Activated naive CD4-positive, alpha-beta T cell treated with anti-CD3 and anti-CD28 coated beads for 36 hours (primary cell): ENCODE data around the gene PIK3IP1. TPM values are rescaled to one million over a fixed set of nuclear protein-coding genes. Genes with fewer than 3 reads are reported as not detected.

ENCODE experiments used
- CTCF ChIA-PET: fragments of 350-600 bp; sonication (Branson Sonifier 250); formaldehyde crosslinking; loops from one replicate; lab custom pipeline; 2021; ENCODE audit warnings: antibody characterized with exemption; lab: Charles Lee
- DNase-seq: peaks from one replicate; pipeline ENCODE4 v3.0.0-alpha.2; 2020
- H3K27ac Mint-ChIP-seq: one replicate; pipeline ENCODE4 v1.8.0; 2021; ENCODE audit warnings: mild to moderate bottlenecking, mixed read lengths
- H3K27me3 Mint-ChIP-seq: one replicate; pipeline ENCODE4 v1.8.0; 2021; ENCODE audit warnings: low read depth, mixed read lengths
- H3K36me3 Mint-ChIP-seq: one replicate; pipeline ENCODE4 v1.8.0; 2021; ENCODE audit warnings: low read depth, mixed read lengths
- H3K4me1 Mint-ChIP-seq: one replicate; pipeline ENCODE4 v1.8.0; 2021; ENCODE audit warnings: low read depth, mixed read lengths
- H3K4me3 Mint-ChIP-seq: one replicate; pipeline ENCODE4 v1.8.0; 2021; ENCODE audit warnings: mild to moderate bottlenecking, moderate library complexity, mixed read lengths
- H3K9me3 Mint-ChIP-seq: one replicate; pipeline ENCODE4 v1.8.0; 2021; ENCODE audit warnings: mixed read lengths
- intact Hi-C: fragments of 100-400 bp; cut with micrococcal nuclease; formaldehyde crosslinking; loops from one replicate; pipeline ENCODE4 v1.15.1; 2023
- total RNA-seq, 2 experiments: library from RNA; stranded (reverse); gene quantifications; one replicate each; pipeline ENCODE4 v1.2.3, GENCODE V29; 2021

PIK3IP1 gene
- total RNA-seq, 2 experiments from 2014 or later, result 27.4 to 28.6 TPM

GRCh38 chr22:31286360-31287255 is 5.7 kb downstream of the PIK3IP1 start:
- H3K36me3 Mint-ChIP-seq, result peaks cover 18% of the 10 kb centered on the region
- no peaks in the 10 kb centered on the region for H3K9me3 Mint-ChIP-seq
- H3K27ac Mint-ChIP-seq, result peak overlapping the region; percentile 100
- H3K4me3 Mint-ChIP-seq, result peak overlapping the region; percentile 8
- intact Hi-C loops, result loop anchor here (5.0 kb wide), 1 partner anchor 114 kb away; no protein-coding TSS in a partner anchor
- CTCF ChIA-PET, result interaction anchor here (1.1 to 2.2 kb wide), 5 partner anchors 12 to 75 kb away, joined by 3 to 12 read pairs (median 5); partner anchors contain the start of gene LIMK2
- no peaks in the 10 kb centered on the region for H3K27me3 Mint-ChIP-seq
- peak; percentile 80 for DNase-seq
- H3K4me1 Mint-ChIP-seq, result peaks cover 75% of the 10 kb centered on the region

GRCh38 chr22:31284281-31285155 is 7.8 kb downstream of the PIK3IP1 start:
- Mint-ChIP-seq H3K4me1 (peaks cover 91% of the 10 kb centered on the region), H3K27me3 (no peaks in the 10 kb centered on the region), H3K9me3 (no peaks in the 10 kb centered on the region), H3K36me3 (peaks cover 28% of the 10 kb centered on the region), H3K4me3 (no peak overlapping the region), H3K27ac (peak overlapping the region; percentile 100)
- no peak for DNase-seq
- CTCF ChIA-PET, result interaction anchor here (0.8 to 2.6 kb wide), 5 partner anchors 11 to 73 kb away, joined by 3 to 16 read pairs (median 8); partner anchors contain the start of gene LIMK2
- intact Hi-C loops, result loop anchor here (5.0 kb wide), 1 partner anchor 112 kb away; no protein-coding TSS in a partner anchor

GRCh38 chr22:31282748-31283468 is 9.4 kb downstream of the PIK3IP1 start:
- Mint-ChIP-seq H3K9me3 (no peaks in the 10 kb centered on the region), H3K36me3 (peaks cover 36% of the 10 kb centered on the region), H3K4me1 (peaks cover 93% of the 10 kb centered on the region), H3K27me3 (no peaks in the 10 kb centered on the region), H3K4me3 (no peak overlapping the region), H3K27ac (peak overlapping the region; percentile 77)
- intact Hi-C loops, result no loop called here
- CTCF ChIA-PET, result interaction anchor here (0.6 to 2.6 kb wide), 6 partner anchors 9 to 1523 kb away, joined by 3 to 16 read pairs (median 4); partner anchors contain the start of genes LIMK2 and PIK3IP1
- no peak for DNase-seq

- Mint-ChIP-seq H3K27ac (peak overlapping the region; percentile 71), H3K9me3 (no peaks in the 10 kb centered on the region), H3K36me3 (peaks cover 35% of the 10 kb centered on the region), H3K4me3 (no peak overlapping the region), H3K4me1 (peaks cover 93% of the 10 kb centered on the region), H3K27me3 (no peaks in the 10 kb centered on the region)
- CTCF ChIA-PET, result interaction anchor here (0.6 to 2.6 kb wide), 2 partner anchors 9 to 12 kb away, joined by 3 to 16 read pairs; no protein-coding TSS in a partner anchor
- intact Hi-C loops, result no loop called here
- no peak for DNase-seq
Measured at GRCh38 chr22:31281733-31282132, 10.6 kb downstream of the PIK3IP1 start.

- Mint-ChIP-seq H3K4me1 (peaks cover 88% of the 10 kb centered on the region), H3K27ac (peak overlapping the region; percentile 94), H3K27me3 (no peaks in the 10 kb centered on the region), H3K36me3 (peaks cover 47% of the 10 kb centered on the region), H3K9me3 (no peaks in the 10 kb centered on the region), H3K4me3 (no peak overlapping the region)
- intact Hi-C loops, result loop anchor here (1.0 to 10.0 kb wide), 4 partner anchors 10 to 335 kb away; partner anchors contain the start of gene LIMK2
- CTCF ChIA-PET, result interaction anchor here (1.0 to 1.5 kb wide), 5 partner anchors 10 to 68 kb away, joined by 3 to 7 read pairs (median 4); partner anchors contain the start of gene PIK3IP1
- DNase-seq, result no peak
Measured at GRCh38 chr22:31279821-31280505, 12.3 kb downstream of the PIK3IP1 start.

- no peak for DNase-seq
- H3K4me3 Mint-ChIP-seq, result no peak overlapping the region
- H3K27me3 Mint-ChIP-seq, result no peaks in the 10 kb centered on the region
- CTCF ChIA-PET, result interaction anchor here (0.6 to 1.5 kb wide), 6 partner anchors 11 to 68 kb away, joined by 3 to 7 read pairs (median 4); partner anchors contain the start of gene PIK3IP1
- peaks cover 88% of the 10 kb centered on the region for H3K4me1 Mint-ChIP-seq
- H3K27ac Mint-ChIP-seq, result peak overlapping the region; percentile 94
- intact Hi-C loops, result loop anchor here (1.0 to 10.0 kb wide), 4 partner anchors 11 to 334 kb away; partner anchors contain the start of gene LIMK2
- peaks cover 53% of the 10 kb centered on the region for H3K36me3 Mint-ChIP-seq
- no peaks in the 10 kb centered on the region for H3K9me3 Mint-ChIP-seq
Measured at GRCh38 chr22:31279327-31279669, 13.0 kb downstream of the PIK3IP1 start.

- peak overlapping the region; percentile 94 for H3K27ac Mint-ChIP-seq
- CTCF ChIA-PET, result interaction anchor here (0.6 to 1.5 kb wide), 7 partner anchors 11 to 67 kb away, joined by 3 to 7 read pairs (median 4); partner anchors contain the start of genes LIMK2 and PIK3IP1
- peak; percentile 69 for DNase-seq
- H3K36me3 Mint-ChIP-seq, result peaks cover 58% of the 10 kb centered on the region
- H3K4me3 Mint-ChIP-seq, result peak overlapping the region; percentile 18
- H3K4me1 Mint-ChIP-seq, result peaks cover 86% of the 10 kb centered on the region
- no peaks in the 10 kb centered on the region for H3K9me3 Mint-ChIP-seq
- intact Hi-C loops, result loop anchor here (1.0 to 10.0 kb wide), 4 partner anchors 12 to 334 kb away; partner anchors contain the start of gene LIMK2
- H3K27me3 Mint-ChIP-seq, result no peaks in the 10 kb centered on the region
Measured at GRCh38 chr22:31278626-31279326, 13.5 kb downstream of the PIK3IP1 start.

GRCh38 chr22:31278151-31278621 is 14.1 kb downstream of the PIK3IP1 start:
- intact Hi-C loops, result loop anchor here (2.0 to 10.0 kb wide), 3 partner anchors 35 to 333 kb away; partner anchors contain the start of gene LIMK2
- no peak for DNase-seq
- no peaks in the 10 kb centered on the region for H3K9me3 Mint-ChIP-seq
- H3K4me3 Mint-ChIP-seq, result no peak overlapping the region
- peak overlapping the region; percentile 94 for H3K27ac Mint-ChIP-seq
- H3K27me3 Mint-ChIP-seq, result no peaks in the 10 kb centered on the region
- peaks cover 80% of the 10 kb centered on the region for H3K4me1 Mint-ChIP-seq
- CTCF ChIA-PET, result interaction anchor here (0.6 to 1.5 kb wide), 5 partner anchors 15 to 66 kb away, joined by 3 to 6 read pairs (median 3); partner anchors contain the start of genes LIMK2 and PIK3IP1
- H3K36me3 Mint-ChIP-seq, result peaks cover 57% of the 10 kb centered on the region

GRCh38 chr22:31277741-31278140 is 14.5 kb downstream of the PIK3IP1 start:
- CTCF ChIA-PET, result interaction anchor here (0.6 to 1.3 kb wide), 5 partner anchors 16 to 65 kb away, joined by 3 to 9 read pairs (median 3); partner anchors contain the start of gene LIMK2
- H3K27ac Mint-ChIP-seq, result peak overlapping the region; percentile 94
- no peaks in the 10 kb centered on the region for H3K9me3 Mint-ChIP-seq
- no peaks in the 10 kb centered on the region for H3K27me3 Mint-ChIP-seq
- H3K4me3 Mint-ChIP-seq, result no peak overlapping the region
- H3K4me1 Mint-ChIP-seq, result peaks cover 79% of the 10 kb centered on the region
- DNase-seq, result no peak
- intact Hi-C loops, result loop anchor here (2.0 to 10.0 kb wide), 3 partner anchors 35 to 333 kb away; partner anchors contain the start of gene LIMK2
- H3K36me3 Mint-ChIP-seq, result peaks cover 55% of the 10 kb centered on the region
